Measurements from ENCODE around the gene GRM4.

The GRM4 gene

DNA sequence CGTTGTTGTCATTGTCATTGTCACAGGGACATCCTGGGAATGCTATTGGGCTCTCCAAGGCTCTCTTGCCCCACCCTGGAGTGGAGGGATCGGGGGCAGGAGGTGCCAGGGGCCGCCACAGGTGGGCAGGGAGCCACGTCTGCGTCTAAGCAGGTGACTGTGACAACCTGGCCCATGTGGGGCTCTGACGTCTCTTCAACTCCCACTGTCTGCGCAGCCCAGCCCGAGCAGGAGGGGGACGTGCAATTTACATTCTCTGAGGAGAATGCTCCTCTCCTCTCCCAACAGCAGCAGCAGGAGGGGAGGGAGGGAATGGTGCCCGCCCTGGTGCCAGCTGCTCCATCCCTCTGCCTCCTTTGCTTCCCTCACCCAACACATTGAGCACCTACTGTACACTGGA lies 50.1 kb downstream of the GRM4 start:
- Histone ChIP-seq H3K36me3 (ENCODE audit: insufficient read depth, low read length) (no peaks in the 10 kb centered on the region), H3K9ac (ENCODE audit: insufficient read length) (no peak overlapping the region), H3K27ac (no peak overlapping the region), H3K4me3 (no peak overlapping the region), H3K9me3 (ENCODE audit: low read depth, low read length) (no peaks in the 10 kb centered on the region)
- TF ChIP-seq EZH2 (IDR thresholded peaks at IDR 0.05) (no peak), FOXP2 (optimal IDR thresholded peaks at IDR 0.05; ENCODE audit: control extremely low read depth, extremely low read length, insufficient read depth) (no peak), POLR2AphosphoS5 (IDR thresholded peaks at IDR 0.05; ENCODE audit: borderline replicate concordance, low read depth, low read length) (no peak)
- no peak for DNase-seq (ENCODE audit: low read depth, low spot score)

DNA sequence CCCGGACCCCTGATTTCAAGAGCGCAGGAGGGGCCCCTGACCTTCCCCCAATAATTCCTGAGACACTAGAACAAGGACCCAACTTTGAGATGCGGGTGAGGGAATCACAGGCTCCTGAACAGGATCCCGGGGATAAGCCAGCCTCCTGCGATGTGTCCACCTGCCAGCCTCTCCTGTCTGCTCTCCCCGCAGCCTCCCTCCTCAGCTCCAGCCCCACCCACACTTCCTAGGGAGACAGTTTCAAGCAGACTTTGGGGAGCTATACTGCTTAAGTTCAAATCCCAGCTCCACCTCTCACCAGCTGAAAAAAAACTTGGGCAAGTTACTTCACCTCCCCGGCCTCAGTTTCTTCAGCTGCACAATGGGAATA lies 50.8 kb downstream of the GRM4 start:
- no peaks in the 10 kb centered on the region for H3K9me3 ChIP-seq (ENCODE audit: low read depth, low read length)
- H3K4me3 ChIP-seq, result no peak overlapping the region
- H3K36me3 ChIP-seq (ENCODE audit: insufficient read depth, low read length), result no peaks in the 10 kb centered on the region
- TF ChIP-seq EZH2 (IDR thresholded peaks at IDR 0.05) (no peak), FOXP2 (optimal IDR thresholded peaks at IDR 0.05; ENCODE audit: control extremely low read depth, extremely low read length, insufficient read depth) (no peak)
- H3K9ac ChIP-seq (ENCODE audit: insufficient read length), result no peak overlapping the region
- no peak overlapping the region for H3K27ac ChIP-seq
- no peak for DNase-seq (ENCODE audit: low read depth, low spot score)

DNA sequence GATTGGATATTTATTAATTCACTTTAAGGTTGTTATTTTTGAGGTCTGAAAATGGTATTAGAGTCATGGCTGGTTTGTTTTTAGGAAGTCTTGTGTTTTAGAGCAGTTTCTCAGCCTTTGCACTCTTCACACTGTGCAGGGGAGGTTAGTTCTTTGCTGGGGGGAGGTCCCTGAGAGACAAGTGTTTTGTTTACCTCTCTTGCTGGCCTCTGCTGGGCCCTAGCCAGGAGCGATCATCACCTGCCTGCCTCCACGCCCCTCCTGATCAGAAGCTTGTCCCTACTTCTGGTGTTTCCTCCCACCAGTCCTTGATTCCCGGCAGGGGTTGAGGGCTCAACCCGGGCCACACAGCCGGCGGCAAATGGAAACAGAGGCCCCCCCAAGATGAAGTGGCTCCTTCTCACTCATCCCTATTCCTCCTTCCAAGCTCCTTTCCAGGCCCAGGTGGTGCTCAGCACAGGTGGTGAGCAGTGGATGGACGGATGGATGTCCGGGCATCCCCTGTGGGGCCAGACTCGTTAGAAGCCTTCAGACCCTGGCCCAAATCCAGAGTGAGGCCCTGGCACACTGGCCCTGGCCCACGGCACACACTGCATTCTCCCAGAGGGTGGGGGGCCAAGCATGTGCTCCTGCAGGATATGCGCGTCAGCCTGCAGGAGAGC lies 51.3 kb downstream of the GRM4 start:
- Histone ChIP-seq H3K36me3 (ENCODE audit: insufficient read depth, low read length) (no peaks in the 10 kb centered on the region), H3K9ac (ENCODE audit: insufficient read length) (no peak overlapping the region), H3K9me3 (ENCODE audit: low read depth, low read length) (no peaks in the 10 kb centered on the region), H3K4me3 (no peak overlapping the region), H3K27ac (no peak overlapping the region)
- TF ChIP-seq EZH2 (IDR thresholded peaks at IDR 0.05) (no peak), POLR2AphosphoS5 (IDR thresholded peaks at IDR 0.05; ENCODE audit: borderline replicate concordance, low read depth, low read length) (no peak), FOXP2 (optimal IDR thresholded peaks at IDR 0.05; ENCODE audit: control extremely low read depth, extremely low read length, insufficient read depth) (no peak)
- DNase-seq (ENCODE audit: low read depth, low spot score), result no peak

- Histone ChIP-seq H3K36me3 (ENCODE audit: insufficient read depth, low read length) (no peaks in the 10 kb centered on the region), H3K4me3 (no peak overlapping the region), H3K9ac (ENCODE audit: insufficient read length) (no peak overlapping the region), H3K9me3 (ENCODE audit: low read depth, low read length) (no peaks in the 10 kb centered on the region), H3K27ac (no peak overlapping the region)
- DNase-seq (ENCODE audit: low read depth, low spot score), result no peak
- TF ChIP-seq FOXP2 (optimal IDR thresholded peaks at IDR 0.05; ENCODE audit: control extremely low read depth, extremely low read length, insufficient read depth) (no peak), POLR2AphosphoS5 (IDR thresholded peaks at IDR 0.05; ENCODE audit: borderline replicate concordance, low read depth, low read length) (no peak), EZH2 (IDR thresholded peaks at IDR 0.05) (no peak)
Observed at GRCh38 chr6:34093854-34094430, 51.9 kb downstream of the GRM4 start.

GRCh38 chr6:34093206-34093605 lies 52.7 kb downstream of the GRM4 start:
- Histone ChIP-seq H3K9ac (ENCODE audit: insufficient read length) (no peak overlapping the region), H3K36me3 (ENCODE audit: insufficient read depth, low read length) (no peaks in the 10 kb centered on the region), H3K27ac (no peak overlapping the region), H3K4me3 (no peak overlapping the region), H3K9me3 (ENCODE audit: low read depth, low read length) (no peaks in the 10 kb centered on the region)
- DNase-seq (ENCODE audit: low read depth, low spot score), result no peak
- TF ChIP-seq FOXP2 (optimal IDR thresholded peaks at IDR 0.05; ENCODE audit: control extremely low read depth, extremely low read length, insufficient read depth), result no peak
- no peak for TF ChIP-seq EZH2 (IDR thresholded peaks at IDR 0.05)
- no peak for TF ChIP-seq POLR2AphosphoS5 (IDR thresholded peaks at IDR 0.05; ENCODE audit: borderline replicate concordance, low read depth, low read length)

GRCh38 chr6:34092631-34093030 lies 53.3 kb downstream of the GRM4 start:
- no peak for DNase-seq (ENCODE audit: low read depth, low spot score)
- Histone ChIP-seq H3K9me3 (ENCODE audit: low read depth, low read length) (no peaks in the 10 kb centered on the region), H3K4me3 (no peak overlapping the region), H3K36me3 (ENCODE audit: insufficient read depth, low read length) (no peaks in the 10 kb centered on the region), H3K27ac (no peak overlapping the region), H3K9ac (ENCODE audit: insufficient read length) (no peak overlapping the region)
- TF ChIP-seq POLR2AphosphoS5 (IDR thresholded peaks at IDR 0.05; ENCODE audit: borderline replicate concordance, low read depth, low read length), result no peak

- H3K36me3 ChIP-seq (ENCODE audit: insufficient read depth, low read length), result no peaks in the 10 kb centered on the region
- H3K9me3 ChIP-seq (ENCODE audit: low read depth, low read length), result no peaks in the 10 kb centered on the region
- H3K9ac ChIP-seq (ENCODE audit: insufficient read length), result no peak overlapping the region
- TF ChIP-seq FOXP2 (optimal IDR thresholded peaks at IDR 0.05; ENCODE audit: control extremely low read depth, extremely low read length, insufficient read depth) (no peak), POLR2AphosphoS5 (IDR thresholded peaks at IDR 0.05; ENCODE audit: borderline replicate concordance, low read depth, low read length) (no peak), EZH2 (IDR thresholded peaks at IDR 0.05) (no peak)
- H3K4me3 ChIP-seq, result no peak overlapping the region
- H3K27ac ChIP-seq, result no peak overlapping the region
- no peak for DNase-seq (ENCODE audit: low read depth, low spot score)
Observed at GRCh38 chr6:34090935-34091334, 55.0 kb downstream of the GRM4 start.

GRCh38 chr6:34090529-34090928 lies 55.4 kb downstream of the GRM4 start:
- Histone ChIP-seq H3K9me3 (ENCODE audit: low read depth, low read length) (no peaks in the 10 kb centered on the region), H3K9ac (ENCODE audit: insufficient read length) (no peak overlapping the region), H3K4me3 (no peak overlapping the region), H3K27ac (no peak overlapping the region), H3K36me3 (ENCODE audit: insufficient read depth, low read length) (no peaks in the 10 kb centered on the region)
- DNase-seq (ENCODE audit: low read depth, low spot score), result no peak
- TF ChIP-seq POLR2AphosphoS5 (IDR thresholded peaks at IDR 0.05; ENCODE audit: borderline replicate concordance, low read depth, low read length) (no peak), EZH2 (IDR thresholded peaks at IDR 0.05) (no peak), FOXP2 (optimal IDR thresholded peaks at IDR 0.05; ENCODE audit: control extremely low read depth, extremely low read length, insufficient read depth) (no peak)

GRCh38 chr6:34086558-34086957 lies 59.3 kb downstream of the GRM4 start:
- DNase-seq (ENCODE audit: low read depth, low spot score), result no peak
- Histone ChIP-seq H3K4me3 (no peak overlapping the region), H3K9me3 (ENCODE audit: low read depth, low read length) (no peaks in the 10 kb centered on the region), H3K9ac (ENCODE audit: insufficient read length) (no peak overlapping the region), H3K36me3 (ENCODE audit: insufficient read depth, low read length) (no peaks in the 10 kb centered on the region), H3K27ac (no peak overlapping the region)
- TF ChIP-seq FOXP2 (optimal IDR thresholded peaks at IDR 0.05; ENCODE audit: control extremely low read depth, extremely low read length, insufficient read depth) (no peak), EZH2 (IDR thresholded peaks at IDR 0.05) (no peak), POLR2AphosphoS5 (IDR thresholded peaks at IDR 0.05; ENCODE audit: borderline replicate concordance, low read depth, low read length) (no peak)

Data from SK-N-MC (cell line).